Neural progenitor cell (in vitro differentiated cells): ENCODE data around the gene NPTX1.

ENCODE experiments used
- CTCF ChIP-seq: fragments of 200-600 bp; sonication (generic); IDR thresholded peaks from 2 replicates; pipeline ENCODE4 v1.5.1; 2017; ENCODE audit warnings: antibody characterized with exemption, mild to moderate bottlenecking
- EZH2 ChIP-seq: fragments of 200-600 bp; sonication (generic); IDR thresholded peaks from 2 replicates; pipeline ENCODE4 v1.6.1; 2017; ENCODE audit warnings: antibody characterized with exemption, mild to moderate bottlenecking, moderate library complexity

- no peak for TF ChIP-seq EZH2
- TF ChIP-seq CTCF: no peak
Measured at GRCh38 chr17:80443916-80444643, 32.3 kb downstream of the NPTX1 start.
